HG03196 (cell line): ENCODE measurements around the gene C15orf61.

Experiments
- ATAC-seq: cut with Tn5 transposase; IDR thresholded peaks from one replicate; pipeline ENCODE4 v1.9.1; 2021; ENCODE audit not compliant: unreplicated experiment

The C15orf61 gene

DNA sequence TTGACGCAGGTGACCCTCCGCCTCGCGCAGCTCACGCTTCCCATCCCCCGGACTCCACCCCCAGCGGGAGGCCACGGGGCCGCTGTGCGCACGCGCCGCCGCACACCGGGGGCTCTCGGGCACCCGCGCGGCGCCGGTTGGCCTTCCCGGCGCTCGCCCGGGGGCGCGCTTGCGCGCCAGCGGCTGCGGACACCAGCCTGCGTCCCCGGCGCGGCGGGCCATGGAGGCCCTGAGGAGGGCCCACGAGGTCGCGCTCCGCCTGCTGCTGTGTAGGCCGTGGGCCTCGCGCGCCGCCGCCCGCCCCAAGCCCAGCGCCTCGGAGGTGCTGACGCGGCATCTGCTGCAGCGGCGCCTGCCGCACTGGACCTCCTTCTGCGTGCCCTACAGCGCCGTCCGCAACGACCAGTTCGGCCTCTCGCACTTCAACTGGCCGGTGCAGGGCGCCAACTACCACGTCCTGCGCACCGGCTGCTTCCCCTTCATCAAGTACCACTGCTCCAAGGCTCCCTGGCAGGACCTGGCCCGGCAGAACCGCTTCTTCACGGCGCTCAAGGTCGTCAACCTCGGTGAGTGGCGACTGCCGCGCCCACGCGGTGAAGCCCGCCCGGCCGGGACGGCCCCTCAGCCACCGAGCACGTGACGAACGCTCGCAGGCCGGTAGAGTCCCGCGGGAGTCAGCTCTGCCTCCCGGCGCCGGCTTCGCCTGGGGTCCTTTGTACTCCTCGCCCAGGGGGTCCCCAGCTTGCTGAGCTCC lies at the start of gene C15orf61:
TSS of gene C15orf61 (plus strand) at position 103 of the 754 bp plus-strand sequence. CDS start at position 221, 118 bp downstream.
- peak; percentile 71 for ATAC-seq

DNA sequence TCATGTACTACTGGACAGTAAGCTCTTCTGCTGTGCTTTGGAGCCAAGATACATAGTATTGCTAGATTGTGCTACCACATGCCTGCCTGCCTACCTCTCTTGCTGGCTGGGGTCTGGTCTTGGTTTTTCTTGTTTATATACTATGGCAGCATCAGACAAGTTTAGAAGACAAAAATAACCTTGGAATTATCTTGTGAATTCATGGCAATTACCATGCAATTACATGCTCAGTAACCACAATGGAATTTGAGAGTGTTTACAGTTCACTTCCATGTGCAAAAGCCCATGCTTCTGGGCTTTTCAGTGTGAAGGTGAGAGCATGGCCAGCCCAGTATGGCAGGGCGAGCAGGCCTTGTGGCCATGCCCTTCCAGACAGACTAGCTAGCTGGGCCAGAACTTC lies 48.0 kb upstream of the C15orf61 start:
- ATAC-seq, result no peak

DNA sequence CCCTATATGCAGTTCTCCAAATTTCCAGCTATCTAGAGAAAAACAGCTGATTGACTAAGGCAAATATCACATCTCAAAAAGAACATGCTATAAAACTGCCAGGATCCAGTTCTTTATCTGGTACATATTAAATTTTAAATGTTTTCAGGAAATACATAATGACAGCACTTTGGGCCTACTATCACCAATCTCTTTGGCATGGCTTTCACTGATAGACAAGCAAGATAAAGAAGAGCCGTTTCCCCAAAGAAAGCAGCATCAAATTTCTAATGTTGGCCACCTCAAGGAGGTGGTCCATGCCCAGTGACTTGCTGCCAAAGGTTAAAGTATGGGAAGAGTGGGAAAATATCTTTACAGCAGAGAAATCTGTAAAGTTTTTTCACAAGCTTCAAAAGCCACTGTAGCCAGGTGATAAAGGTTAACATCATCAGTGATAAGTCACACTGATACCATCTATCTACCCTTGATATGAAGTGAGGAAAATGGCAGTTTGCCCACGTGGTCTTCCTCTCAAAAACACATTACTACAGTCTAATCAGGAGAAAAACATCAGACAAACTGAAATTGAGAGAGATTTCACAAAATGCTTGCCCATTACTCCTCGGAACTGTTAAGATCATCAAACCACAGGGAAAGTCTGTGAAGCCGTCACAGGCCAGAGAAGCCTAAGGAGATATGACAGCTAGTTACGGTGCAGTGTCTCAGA lies 46.4 kb upstream of the C15orf61 start:
- no peak for ATAC-seq

DNA sequence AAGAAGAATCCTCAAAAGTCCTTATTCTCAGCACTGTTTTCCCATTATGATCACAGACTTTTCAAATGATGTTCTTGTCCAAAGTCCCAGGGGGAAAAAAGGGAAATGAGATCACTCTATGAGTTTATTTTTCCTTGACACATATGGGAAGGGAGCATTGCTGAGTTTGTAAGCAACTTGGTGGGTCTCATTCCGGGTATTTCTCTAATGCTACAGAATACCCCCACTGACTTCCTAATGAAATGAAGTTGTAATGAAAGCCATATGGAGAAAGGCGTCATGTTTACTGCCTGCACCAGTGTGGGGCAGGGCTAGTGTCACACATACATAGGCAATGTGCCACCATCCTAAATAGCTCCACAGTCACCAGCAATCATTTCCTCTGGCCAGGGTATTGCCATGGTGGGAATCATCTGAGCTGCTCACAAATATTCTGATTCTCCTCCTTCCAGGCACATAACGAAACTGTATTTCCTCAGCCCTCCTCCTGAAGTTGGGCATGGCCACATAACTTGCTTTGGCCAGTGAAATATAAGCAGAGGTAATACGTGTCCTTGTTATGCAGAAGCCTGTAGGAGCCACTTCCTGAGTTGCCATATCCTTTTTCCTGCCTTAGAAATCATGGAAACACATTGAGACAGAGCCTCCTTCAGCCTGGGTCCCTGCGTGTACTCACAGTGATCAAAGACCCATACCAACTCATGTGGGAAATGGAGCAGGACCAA lies 41.0 kb upstream of the C15orf61 start:
- no peak for ATAC-seq

DNA sequence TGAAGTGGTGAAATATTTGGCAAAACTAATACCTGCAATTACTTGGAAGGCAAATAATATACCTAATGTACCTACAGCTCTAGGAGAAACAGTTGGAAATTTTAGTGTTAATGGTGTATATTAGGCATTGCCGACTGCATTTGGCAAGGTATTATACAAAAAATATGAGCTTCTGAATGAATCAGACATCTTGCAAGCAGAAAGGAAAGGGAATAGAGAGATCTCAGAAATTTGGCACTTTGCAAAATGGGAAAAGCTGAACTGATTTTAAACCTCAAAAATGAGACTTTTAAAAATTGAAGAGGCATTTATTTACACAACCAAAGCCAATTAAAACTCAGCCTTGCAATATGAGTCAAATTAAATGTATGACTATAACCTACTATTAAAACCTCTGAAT lies 40.2 kb upstream of the C15orf61 start:
- ATAC-seq, result no peak

DNA sequence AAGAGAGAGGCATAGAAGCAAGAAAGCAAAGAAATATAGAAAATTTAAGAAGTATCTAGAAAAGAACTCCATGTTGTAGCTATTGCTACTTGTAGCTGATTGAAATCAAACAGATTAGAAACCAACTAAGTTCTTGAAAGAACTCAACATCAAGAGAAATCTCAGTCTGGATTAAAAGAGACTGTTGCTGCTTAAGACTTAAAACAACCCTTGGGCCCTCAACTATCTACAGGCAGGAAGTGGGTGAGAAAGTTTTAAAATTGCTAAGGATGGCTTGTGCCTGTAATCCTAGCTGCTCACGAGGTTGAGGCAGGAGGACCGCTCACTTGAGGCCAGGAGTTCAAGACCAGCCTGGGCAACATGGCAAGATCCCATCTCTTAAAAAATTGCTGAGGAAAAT lies 39.3 kb upstream of the C15orf61 start:
- no peak for ATAC-seq

DNA sequence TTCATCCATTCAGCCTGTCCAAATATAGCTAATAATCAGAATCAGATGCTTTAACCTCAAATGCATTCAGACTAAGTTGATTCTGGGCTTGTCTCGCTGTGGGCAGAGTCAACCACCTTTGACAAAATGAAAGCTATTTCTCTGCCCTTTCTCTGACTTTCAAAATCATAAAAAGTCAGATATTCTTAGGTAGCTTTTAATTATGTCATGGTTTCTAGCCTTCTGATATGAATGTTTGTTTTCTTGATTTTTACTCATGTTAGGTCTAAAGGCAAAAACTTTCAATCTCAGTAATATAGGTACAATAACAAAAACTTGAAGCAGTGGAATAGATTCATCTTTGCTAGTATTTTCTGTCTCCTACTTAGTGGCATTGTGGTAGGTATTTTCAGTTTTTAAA lies 25.3 kb upstream of the C15orf61 start:
- ATAC-seq, result no peak

DNA sequence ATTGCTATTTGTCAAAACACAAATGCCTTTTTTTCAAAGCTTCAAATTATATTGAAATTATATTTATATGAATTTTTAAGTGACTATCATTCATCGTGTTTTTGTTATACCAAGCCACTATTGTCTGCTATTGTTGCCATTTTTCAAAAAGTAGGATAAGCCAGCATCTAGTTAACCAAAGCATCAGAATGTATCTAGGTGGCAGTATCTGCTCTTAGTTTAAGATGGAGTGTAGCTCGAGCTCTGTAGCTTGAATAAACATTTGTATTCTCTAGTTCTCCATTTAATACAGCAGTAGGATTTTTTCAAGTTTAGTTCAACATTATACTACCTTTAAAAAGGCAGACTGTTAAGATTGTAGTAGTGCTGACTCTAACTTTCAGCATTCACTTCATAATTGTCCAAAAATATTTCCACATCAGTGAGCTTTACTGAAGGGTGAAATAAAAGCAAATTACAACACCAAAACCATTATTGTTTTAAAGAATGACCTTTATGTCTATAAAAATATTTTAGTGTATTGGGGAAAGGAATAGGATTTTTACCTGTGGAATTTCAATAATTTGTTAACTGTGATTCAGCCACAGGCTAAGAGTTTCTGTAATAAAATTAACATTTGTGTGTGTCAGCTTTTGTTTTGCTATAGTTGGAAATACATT lies 19.6 kb upstream of the C15orf61 start:
- no peak for ATAC-seq

DNA sequence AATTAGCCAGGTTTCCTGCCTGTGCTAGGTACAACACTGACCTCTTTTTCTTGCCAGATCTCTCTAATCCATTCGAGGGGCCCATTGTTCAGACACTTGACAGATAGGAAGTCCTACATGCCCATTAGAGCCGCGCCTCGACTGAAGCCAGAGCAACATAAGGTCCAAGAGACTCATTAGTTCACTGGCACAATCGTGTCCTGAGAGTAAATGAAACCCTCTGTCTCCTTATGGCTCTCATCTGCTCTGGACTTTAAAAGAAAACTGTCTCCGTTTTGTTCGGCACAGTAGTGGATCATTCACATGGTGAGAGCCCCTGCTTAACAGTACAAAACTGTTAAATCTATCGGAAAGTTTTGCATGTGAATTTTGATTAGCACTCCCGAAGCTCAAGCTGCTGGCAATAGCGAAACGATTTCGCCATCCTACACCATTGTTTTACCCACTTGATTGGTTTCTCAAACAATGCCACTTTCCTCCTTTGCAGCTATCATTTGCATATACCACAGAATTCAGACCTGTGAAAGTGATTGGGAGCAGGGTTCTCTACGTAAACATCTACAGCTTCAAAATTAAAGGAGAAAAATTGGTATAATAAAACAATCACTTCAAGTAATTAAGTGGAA lies 19.0 kb upstream of the C15orf61 start:
- ATAC-seq, result no peak

DNA sequence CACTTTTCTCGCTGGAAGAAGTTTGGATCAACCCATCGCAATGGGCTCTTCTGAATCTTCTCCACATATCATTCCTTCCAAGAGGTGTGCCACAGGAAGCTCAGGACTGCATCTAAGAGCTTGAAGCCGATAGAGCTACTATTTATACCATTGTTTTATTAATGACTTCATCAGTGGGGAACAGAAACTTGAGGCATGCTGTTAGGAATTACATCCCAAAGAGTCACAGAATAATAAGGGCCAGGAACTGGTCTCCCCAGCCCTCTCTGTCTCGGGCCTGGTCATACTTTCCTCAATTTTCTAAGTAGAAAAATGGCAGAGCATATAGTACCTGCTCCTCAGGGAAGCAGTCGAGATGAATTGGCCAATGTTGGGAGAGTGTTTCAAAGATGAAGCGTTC lies 16.9 kb upstream of the C15orf61 start:
- no peak for ATAC-seq

DNA sequence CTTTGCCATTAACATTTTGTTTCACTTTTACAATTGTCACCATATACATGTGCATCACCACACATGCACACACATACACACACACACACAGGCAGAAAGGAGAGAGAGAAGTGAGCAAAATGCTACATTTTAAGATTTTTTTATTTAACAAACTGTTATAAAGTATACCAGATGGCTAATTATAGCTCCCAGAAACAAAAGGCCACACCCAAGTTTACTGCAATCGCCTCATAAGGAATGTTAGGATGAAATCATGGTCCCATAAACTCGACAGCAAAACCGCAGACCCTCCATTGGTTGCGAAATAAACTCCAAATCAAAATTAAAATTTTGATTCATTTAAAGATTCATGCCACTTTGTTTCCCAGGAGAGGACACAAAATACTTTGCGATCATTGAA lies 16.1 kb upstream of the C15orf61 start:
- no peak for ATAC-seq

DNA sequence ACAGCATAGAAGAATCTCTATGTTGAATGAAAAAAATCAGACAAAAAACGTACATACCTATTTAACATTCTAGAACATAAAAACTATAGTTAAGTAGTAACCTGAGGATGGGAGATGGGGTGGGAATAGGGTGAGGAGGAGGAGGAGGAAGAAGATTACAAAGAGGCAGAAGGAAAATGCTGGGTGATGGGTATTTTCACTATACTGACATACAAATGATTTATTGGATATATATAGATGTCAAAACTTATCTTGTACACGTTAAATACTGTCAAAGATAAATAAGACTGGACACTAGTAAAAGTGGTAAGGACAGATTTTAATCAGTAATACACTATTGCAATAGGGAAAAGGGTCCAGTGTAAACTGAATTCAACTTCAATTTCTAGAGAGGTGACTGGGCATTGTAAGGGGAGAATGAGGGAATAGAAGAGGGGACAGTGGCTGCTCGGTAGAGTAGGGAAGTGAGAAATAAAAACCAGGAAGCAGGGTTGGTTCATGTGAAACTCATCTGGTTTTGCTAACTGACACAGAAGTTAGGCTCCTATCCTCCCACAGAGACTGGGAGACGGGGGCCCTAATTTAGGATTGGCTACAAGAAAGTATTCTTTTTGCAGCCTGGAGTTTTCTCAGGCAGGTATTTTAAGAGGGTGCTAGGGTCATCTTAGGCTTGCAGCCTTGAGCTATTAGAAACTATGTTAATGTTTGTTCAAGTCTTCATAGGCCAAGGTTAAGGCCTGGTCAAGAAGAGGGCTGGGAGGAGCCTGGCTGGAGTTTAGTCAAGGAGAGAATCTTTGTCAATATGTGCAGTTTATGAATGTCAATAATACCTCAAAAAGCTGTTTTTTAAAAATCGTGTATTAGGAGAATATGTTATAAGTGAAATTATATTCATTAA lies 15.0 kb upstream of the C15orf61 start:
- ATAC-seq, result no peak

DNA sequence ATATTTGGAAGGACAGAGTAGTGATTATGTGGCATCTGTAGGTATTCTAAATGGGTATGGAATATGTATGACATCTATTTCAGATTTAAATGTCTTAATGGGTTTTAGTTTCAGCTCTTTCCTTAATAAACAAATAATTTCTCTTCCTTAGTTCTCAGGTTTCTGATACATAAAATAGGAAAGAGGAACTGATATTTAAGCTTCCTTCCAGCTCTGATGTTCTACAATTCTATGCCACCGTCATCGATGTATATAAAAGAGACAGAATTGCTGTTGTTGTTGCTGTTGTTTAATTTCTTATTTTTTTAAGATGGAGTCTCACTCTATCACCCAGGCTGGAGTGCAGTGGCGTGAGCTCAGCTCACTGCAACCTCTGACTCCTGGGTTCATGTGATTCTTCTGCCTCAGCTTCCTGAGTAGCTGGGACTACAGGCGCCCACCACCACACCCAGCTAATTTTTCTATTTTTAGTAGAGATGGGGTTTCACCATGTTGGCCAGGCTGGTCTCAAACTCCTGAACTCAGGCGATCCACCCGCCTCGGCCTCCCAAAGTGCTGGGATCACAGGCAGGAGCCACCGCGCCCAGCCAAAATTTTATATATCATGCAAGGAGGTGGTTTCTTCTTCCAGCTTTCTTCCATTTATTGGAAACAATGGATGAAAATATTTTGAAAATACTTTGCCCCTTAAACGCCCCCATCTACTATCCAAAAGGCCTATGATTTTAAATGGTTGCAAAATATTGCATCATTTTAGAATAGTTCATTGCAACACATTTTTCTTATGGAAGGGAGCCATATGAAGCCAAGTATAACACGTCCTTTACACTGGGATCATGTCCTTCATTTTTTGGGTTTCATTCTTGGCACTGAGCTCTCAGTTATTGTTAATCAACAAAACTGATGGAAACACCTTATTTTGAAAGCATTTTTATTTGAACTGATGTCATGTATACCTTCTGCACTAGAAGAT lies 13.9 kb upstream of the C15orf61 start:
- ATAC-seq, result no peak

DNA sequence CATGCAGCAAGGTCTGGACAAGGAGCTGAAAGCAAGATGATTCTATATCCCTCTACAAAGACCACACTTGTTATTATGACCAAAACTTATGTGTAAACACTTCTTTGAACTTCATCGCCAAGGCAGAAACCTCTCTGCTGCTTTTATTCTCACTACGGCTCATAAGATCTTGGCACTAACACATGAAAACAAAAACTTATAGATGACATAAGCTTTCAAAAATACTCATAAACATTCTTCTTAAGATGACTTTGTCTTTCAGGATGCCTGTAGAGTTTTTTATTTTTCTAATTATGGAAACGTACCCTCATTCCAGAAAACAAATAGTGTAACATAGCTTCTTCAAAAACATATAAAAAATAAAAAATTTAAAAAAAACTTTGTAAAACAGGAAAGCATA lies 12.5 kb upstream of the C15orf61 start:
- ATAC-seq, result no peak

DNA sequence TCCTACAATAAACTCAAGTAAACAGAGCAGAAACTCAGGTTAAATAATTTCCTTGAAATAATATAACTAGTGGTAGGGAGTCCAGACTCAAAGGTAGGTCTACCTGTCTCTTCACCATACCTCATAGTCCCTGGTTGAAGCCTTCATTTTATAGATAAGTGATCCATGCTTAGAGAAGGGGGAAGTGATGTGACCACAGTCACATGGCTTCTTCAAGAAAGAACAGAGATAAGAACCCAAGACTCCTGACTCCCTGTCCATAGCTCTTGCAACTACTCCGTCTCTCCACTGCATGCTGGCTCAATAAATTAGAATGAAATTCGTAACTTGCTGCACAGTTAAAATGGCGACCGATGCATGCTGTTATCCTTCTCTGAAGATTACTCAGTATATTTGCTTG lies 11.0 kb upstream of the C15orf61 start:
- no peak for ATAC-seq

DNA sequence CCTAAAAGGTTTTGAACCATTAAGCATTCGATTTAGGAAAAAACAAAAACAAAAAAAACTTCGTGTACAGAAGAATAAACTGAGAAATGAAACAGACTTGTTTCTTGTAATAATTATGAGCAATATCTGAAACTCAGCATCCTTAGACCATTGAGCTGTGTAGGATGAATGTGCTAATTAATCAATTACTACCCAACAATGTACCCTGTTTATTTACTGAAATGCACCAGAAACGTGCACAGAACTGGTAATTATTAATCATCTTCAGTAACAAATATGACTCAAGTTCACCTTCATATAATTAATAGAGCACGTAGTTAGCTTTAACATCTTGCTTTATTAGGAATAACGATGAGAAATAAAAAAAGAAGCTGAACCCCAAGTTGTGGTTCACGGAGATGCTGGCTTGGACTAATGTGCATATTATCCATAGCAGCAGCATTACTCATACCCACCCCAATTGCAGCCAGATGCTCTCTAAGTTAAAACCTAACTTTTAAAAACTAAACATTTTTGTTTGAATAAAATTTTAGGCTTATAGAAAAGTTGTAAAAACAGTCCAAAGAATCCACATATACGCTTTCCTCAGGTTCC lies 10.2 kb upstream of the C15orf61 start:
- ATAC-seq, result no peak

DNA sequence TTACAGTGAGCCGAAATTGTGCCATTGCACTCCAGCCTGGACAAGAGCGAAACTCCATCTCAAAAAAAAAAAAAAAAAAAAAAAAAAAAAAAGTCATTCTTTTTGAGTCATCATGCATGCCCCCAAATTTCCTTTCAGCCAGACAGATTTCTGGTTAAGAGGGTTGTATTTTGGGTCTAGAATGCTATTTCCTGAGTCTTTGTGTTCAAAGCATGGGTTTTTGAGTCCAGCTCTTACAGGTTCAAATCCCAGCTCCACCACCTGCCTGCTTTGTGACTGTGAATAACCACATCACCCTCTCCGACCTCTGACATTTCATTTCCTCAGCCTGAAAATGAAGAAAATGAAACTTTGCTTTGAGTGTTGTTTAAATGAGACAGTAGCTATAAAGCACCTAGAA lies 9.3 kb upstream of the C15orf61 start:
- ATAC-seq, result no peak

DNA sequence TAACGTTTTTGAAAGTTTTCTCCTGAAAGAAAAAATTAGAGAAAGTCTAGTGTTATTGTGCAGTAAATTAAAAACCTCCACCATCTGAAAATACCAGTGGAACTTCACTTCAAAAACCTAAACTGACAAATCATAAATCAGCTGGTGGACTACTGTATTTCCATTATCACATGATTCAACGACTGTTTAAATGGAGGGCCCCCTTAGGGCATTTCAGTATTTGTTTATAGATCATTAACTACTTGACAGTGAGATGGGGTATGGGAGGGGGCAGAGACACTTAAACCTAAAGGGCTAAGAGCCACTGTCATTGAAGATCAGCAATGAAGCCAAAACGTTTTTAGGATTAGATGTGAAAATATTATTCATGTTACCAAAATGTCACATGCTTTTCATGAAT lies 8.8 kb upstream of the C15orf61 start:
- no peak for ATAC-seq
